Measurements from ENCODE around the gene ALKBH3. TPM values are rescaled to one million over a fixed set of nuclear protein-coding genes. Genes with fewer than 3 reads are reported as not detected.

Gene ALKBH3
- total and polyA plus RNA-seq, 2 experiments from 2014 or later, result 10.7 to 10.8 TPM

DNA sequence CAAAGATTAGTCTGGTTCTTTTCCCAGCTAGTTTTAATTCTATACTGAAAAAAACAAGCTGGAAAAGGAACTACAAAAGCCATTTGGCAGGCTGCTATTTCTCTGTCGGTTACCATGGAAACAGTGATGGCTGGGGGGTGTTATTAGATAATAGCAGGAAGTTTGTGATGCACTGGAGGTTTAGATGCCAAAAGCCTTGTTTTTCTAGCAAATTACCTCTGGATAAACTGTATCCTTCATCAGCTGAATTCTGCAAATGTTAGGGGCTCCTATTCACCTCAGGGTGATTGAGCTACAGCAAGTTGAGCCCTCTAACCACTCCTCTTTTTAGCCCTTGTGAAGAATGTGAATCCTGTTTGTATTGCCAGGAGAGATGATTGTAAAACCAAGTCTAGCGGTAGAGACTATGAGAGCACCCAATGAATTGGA is 25.2 kb downstream of the ALKBH3 start (continued):
- no peak for TF ChIP-seq ZNF462 (CRISPR knock-in tag; IDR thresholded peaks at IDR 0.05)

DNA sequence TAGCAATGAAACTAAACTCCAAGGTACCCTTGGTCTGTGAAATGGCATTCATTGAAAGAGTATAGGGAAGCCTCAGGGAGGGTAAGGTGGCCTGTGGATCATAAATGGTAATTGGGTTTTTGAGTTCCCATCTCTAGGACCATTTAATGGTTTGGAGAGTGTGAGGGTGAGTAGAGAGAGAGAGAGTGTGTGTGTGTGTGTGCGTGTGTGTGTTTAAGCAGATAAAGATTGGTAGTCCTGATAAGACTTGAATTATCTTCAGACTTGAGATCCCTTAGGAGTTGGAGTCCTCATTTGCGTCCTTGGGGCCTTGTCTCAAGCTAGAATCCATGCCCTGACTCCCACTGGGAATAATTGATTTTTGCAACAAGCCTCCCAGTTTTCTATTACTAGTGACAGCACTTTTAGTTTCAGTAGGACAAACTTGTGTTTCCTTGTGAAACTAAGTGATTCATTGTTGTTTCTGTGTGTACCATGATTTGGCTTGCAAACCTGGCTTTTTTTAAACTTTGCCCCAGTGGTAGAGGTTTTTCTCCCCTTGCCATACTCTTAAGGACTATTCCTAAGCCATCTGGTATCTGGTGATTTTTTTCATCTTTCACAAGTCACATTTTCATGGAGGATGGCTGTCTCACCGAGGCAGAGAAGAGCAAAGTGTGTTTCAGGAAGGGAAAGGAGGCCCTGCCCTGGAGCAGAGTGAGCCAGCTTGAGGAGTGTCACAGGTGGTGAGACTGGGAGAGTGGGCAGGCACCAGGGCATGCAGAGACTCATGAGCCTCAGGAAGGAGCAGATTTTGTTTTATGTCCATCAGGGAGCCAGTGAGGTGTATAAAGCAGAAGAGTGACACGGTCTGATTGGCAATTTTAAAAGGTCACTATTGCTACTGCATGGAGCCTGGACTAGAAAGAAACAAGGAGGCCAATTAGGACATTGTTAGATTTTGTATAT is 26.7 kb downstream of the ALKBH3 start:
- no peak overlapping the region for H2AFZ ChIP-seq
- no peak for TF ChIP-seq STAT1 (IDR thresholded peaks at IDR 0.05; ENCODE audit: unreplicated experiment)
- TF ChIP-seq CREB1 (CRISPR knock-in tag; IDR thresholded peaks at IDR 0.05; ENCODE audit: low read depth), result no peak
- no peak for TF ChIP-seq POLR2AphosphoS5 (IDR thresholded peaks at IDR 0.05; ENCODE audit: low read depth)
- no peak for TF ChIP-seq EZH2 (IDR thresholded peaks at IDR 0.05; ENCODE audit: low read depth, unreplicated experiment)
- TF ChIP-seq ETS1 (IDR thresholded peaks at IDR 0.05), result no peak
- TF ChIP-seq CTCF (conservative IDR thresholded peaks at IDR 0.05; ENCODE audit: low read depth in 2 of 2), result no peak

More for the DNA sequence above, 26.7 kb downstream of the ALKBH3 start:
- H3K4me3 ChIP-seq, result no peak overlapping the region
- no peaks in the 10 kb centered on the region for H3F3A ChIP-seq (replicated peaks; ENCODE audit: low read depth)
- no peaks in the 10 kb centered on the region for H3K79me2 ChIP-seq (replicated peaks; ENCODE audit: insufficient read depth)
- H3K27ac ChIP-seq (ENCODE audit: low read depth), result no peak overlapping the region
- no peak for ATAC-seq
- H3K4me3 Mint-ChIP-seq, result no peak overlapping the region
- no peaks in the 10 kb centered on the region for H3K9me2 ChIP-seq (ENCODE audit: insufficient read depth)
- H3K4me2 ChIP-seq, result no peak overlapping the region
- H3K27ac Mint-ChIP-seq, result no peak overlapping the region
- H3K4me1 Mint-ChIP-seq, result no peaks in the 10 kb centered on the region
- H4K20me1 ChIP-seq (replicated peaks; ENCODE audit: insufficient read depth), result no peaks in the 10 kb centered on the region; the same call in 1 of the 2 replicates
- DNase-seq (ENCODE audit: low spot score), result no peak
- no peaks in the 10 kb centered on the region for H3K36me3 ChIP-seq (ENCODE audit: insufficient read depth)
- no peaks in the 10 kb centered on the region for H3K4me1 ChIP-seq (ENCODE audit: insufficient read depth)
- H3K9me3 Mint-ChIP-seq, result no peaks in the 10 kb centered on the region
- no peaks in the 10 kb centered on the region for H3K27me3 ChIP-seq (ENCODE audit: insufficient read depth)
- no peaks in the 10 kb centered on the region for H3K27me3 Mint-ChIP-seq (ENCODE audit: insufficient read depth, low read depth, poor library complexity)
- H3K36me3 Mint-ChIP-seq (ENCODE audit: low read depth), result no peaks in the 10 kb centered on the region
